WTC11 (cell line): ENCODE measurements around the gene KRT40. TPM values are rescaled to one million over a fixed set of nuclear protein-coding genes. Genes with fewer than 3 reads are reported as not detected.

Experiments used
- ATAC-seq: fragments of 200-7000 bp; cut with Tn5 transposase; 2 replicates; pipeline ENCODE4 v1.10.0; 2021; ENCODE audit warnings: mild to moderate bottlenecking, moderate library complexity
- CTCF ChIA-PET: fragments of 300-600 bp; sonication (Branson Sonifier 250); formaldehyde crosslinking; loops from one replicate; lab custom pipeline; 2021; ENCODE audit warnings: antibody characterized with exemption; lab: Charles Lee
- POLR2A ChIA-PET: fragments of 350-600 bp; sonication (Branson Sonifier 250); formaldehyde crosslinking; loops from one replicate; lab custom pipeline; 2021; ENCODE audit warnings: antibody characterized with exemption; lab: Charles Lee
- DNase-seq: peaks from one replicate; pipeline ENCODE4 v3.0.0; 2021; ENCODE audit warnings: low spot score
- H3K27ac Mint-ChIP-seq: 2 replicates; pipeline ENCODE4 v1.8.0; 2021; ENCODE audit warnings: mixed read lengths
- H3K27me3 Mint-ChIP-seq: 2 replicates; pipeline ENCODE4 v1.8.0; 2021; ENCODE audit warnings: low read depth, mild to moderate bottlenecking, moderate library complexity, mixed read lengths
- H3K36me3 Mint-ChIP-seq: 2 replicates; pipeline ENCODE4 v1.8.0; 2021; ENCODE audit warnings: mixed read lengths
- H3K4me1 Mint-ChIP-seq: 2 replicates; pipeline ENCODE4 v1.8.0; 2022; ENCODE audit warnings: mixed read lengths
- H3K4me3 Mint-ChIP-seq: 2 replicates; pipeline ENCODE4 v1.8.0; 2021; ENCODE audit warnings: mild to moderate bottlenecking, moderate library complexity, mixed read lengths
- H3K9me3 Mint-ChIP-seq: 2 replicates; pipeline ENCODE4 v1.8.0; 2021; ENCODE audit warnings: mixed read lengths
- ELF4 ChIP-seq: sonication (generic); formaldehyde crosslinking; IDR thresholded peaks from 2 replicates; pipeline ENCODE4 v1.8.1; 2022; ENCODE audit warnings: low read depth, mild to moderate bottlenecking, moderate library complexity, missing genetic modification reagents
- EMX1 ChIP-seq: fragments of 250-450 bp; sonication (Bioruptor Pico); IDR thresholded peaks from 2 replicates; pipeline ENCODE4 v1.8.0; 2021; ENCODE audit warnings: mild to moderate bottlenecking
- SMAD3 ChIP-seq: sonication (generic); formaldehyde crosslinking; IDR thresholded peaks from 2 replicates; pipeline ENCODE4 v1.8.0; 2022; ENCODE audit warnings: missing genetic modification reagents, mild to moderate bottlenecking, borderline replicate concordance
- ZNF219 ChIP-seq: sonication (generic); formaldehyde crosslinking; IDR thresholded peaks from 2 replicates; pipeline ENCODE4 v1.8.0; 2023; ENCODE audit warnings: missing genetic modification reagents, mild to moderate bottlenecking, borderline replicate concordance
- ZNF232 ChIP-seq: sonication (generic); formaldehyde crosslinking; IDR thresholded peaks from 2 replicates; pipeline ENCODE4 v1.8.0; 2022; ENCODE audit warnings: mild to moderate bottlenecking, missing genetic modification reagents
- ZNF671 ChIP-seq: fragments of 250-450 bp; sonication (Bioruptor Pico); IDR thresholded peaks from 2 replicates; pipeline ENCODE4 v1.8.0; 2021; ENCODE audit warnings: mild to moderate bottlenecking
- total RNA-seq: library from RNA; stranded (reverse); gene quantifications from 3 replicates; pipeline ENCODE4 v1.2.3, GENCODE V29; 2021
- TF ChIP-seq, protein P1 (sequence below): sonication (generic); formaldehyde crosslinking; IDR thresholded peaks from 2 replicates; pipeline ENCODE4 v1.8.1; 2023; ENCODE audit warnings: mild to moderate bottlenecking, missing genetic modification reagents
- TF ChIP-seq, protein P2 (sequence below): sonication (generic); formaldehyde crosslinking; IDR thresholded peaks from 2 replicates; pipeline ENCODE4 v1.8.0; 2023; ENCODE audit warnings: missing genetic modification reagents
- TF ChIP-seq, protein P3 (sequence below): sonication (generic); formaldehyde crosslinking; IDR thresholded peaks from 2 replicates; pipeline ENCODE4 v1.8.1; 2022; ENCODE audit warnings: low read depth, mild to moderate bottlenecking, moderate library complexity, missing genetic modification reagents, borderline replicate concordance
- TF ChIP-seq, protein P4 (sequence below): sonication (generic); formaldehyde crosslinking; IDR thresholded peaks from 2 replicates; pipeline ENCODE4 v1.8.1; 2022; ENCODE audit warnings: missing genetic modification reagents, borderline replicate concordance
- TF ChIP-seq, protein P5 (sequence below): sonication (generic); formaldehyde crosslinking; IDR thresholded peaks from 2 replicates; pipeline ENCODE4 v1.8.1; 2023; ENCODE audit warnings: mild to moderate bottlenecking, missing genetic modification reagents, moderate library complexity
- TF ChIP-seq, protein P6 (sequence below): sonication (generic); formaldehyde crosslinking; IDR thresholded peaks from 2 replicates; pipeline ENCODE4 v1.8.0; 2022; ENCODE audit warnings: mild to moderate bottlenecking, missing genetic modification reagents
- TF ChIP-seq, protein P7 (sequence below): sonication (generic); formaldehyde crosslinking; IDR thresholded peaks from 2 replicates; pipeline ENCODE4 v1.8.1; 2023; ENCODE audit warnings: mild to moderate bottlenecking, missing genetic modification reagents, borderline replicate concordance

Gene KRT40
- total RNA-seq, 1 experiment from 2014 or later: not detected

DNA sequence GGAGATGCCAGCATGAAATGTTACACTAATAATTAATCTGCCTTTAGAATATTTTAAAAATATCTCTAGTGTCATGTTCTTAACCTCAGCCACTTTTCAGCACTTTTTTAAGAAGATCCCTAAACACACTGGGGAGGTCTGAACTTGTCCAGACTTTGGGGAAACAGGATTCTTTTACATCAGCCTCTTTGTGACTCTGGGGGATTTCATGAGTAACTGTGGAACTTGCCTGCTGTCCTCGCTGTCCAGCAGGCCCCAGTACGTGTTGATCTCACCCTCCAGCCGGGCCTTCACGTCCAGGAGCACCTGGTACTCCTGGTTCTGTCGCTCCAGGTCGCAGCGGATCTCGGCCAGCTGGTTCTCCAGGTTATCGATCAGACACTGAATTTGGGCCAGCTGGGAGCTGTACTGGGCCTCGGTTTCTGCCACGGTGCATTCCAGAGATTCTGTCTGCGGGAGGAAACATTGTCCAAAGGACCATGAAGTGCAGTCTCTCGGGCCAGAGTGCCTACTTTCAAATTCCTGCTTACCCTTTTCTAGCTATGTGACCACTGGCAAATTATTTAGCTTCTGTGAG is 5.5 kb downstream of the KRT40 start (continued):
- TF ChIP-seq, protein P1, sequence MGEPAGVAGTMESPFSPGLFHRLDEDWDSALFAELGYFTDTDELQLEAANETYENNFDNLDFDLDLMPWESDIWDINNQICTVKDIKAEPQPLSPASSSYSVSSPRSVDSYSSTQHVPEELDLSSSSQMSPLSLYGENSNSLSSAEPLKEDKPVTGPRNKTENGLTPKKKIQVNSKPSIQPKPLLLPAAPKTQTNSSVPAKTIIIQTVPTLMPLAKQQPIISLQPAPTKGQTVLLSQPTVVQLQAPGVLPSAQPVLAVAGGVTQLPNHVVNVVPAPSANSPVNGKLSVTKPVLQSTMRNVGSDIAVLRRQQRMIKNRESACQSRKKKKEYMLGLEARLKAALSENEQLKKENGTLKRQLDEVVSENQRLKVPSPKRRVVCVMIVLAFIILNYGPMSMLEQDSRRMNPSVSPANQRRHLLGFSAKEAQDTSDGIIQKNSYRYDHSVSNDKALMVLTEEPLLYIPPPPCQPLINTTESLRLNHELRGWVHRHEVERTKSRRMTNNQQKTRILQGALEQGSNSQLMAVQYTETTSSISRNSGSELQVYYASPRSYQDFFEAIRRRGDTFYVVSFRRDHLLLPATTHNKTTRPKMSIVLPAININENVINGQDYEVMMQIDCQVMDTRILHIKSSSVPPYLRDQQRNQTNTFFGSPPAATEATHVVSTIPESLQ (CRISPR knock-in tag): no peak
- TF ChIP-seq, protein P2, sequence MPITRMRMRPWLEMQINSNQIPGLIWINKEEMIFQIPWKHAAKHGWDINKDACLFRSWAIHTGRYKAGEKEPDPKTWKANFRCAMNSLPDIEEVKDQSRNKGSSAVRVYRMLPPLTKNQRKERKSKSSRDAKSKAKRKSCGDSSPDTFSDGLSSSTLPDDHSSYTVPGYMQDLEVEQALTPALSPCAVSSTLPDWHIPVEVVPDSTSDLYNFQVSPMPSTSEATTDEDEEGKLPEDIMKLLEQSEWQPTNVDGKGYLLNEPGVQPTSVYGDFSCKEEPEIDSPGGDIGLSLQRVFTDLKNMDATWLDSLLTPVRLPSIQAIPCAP (CRISPR knock-in tag): no peak

DNA sequence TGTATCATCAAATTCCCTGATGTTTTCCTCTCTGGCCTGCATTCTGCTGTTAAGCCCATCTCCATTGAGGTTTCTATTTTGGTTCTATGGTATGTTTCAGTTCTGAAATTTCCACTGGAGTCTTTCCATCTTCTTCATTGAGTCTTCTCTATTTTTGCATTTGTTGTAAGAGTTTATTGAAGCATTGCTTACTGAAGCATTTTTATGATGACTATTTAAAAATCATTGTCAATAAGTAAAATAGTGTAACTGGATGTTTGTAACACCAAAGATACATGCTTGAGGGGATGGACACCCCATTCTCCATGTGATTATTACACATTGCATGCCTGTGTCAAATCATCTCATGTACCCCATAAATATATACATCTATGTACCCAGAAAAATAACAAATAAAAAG is 8.6 kb downstream of the KRT40 start:
- CTCF ChIA-PET: no interaction called here
- H3K4me1 Mint-ChIP-seq: peaks cover 9% of the 10 kb centered on the region
- no peak overlapping the region for H3K4me3 Mint-ChIP-seq
- peaks cover 2% of the 10 kb centered on the region; the same call in 1 of the 2 replicates for H3K9me3 Mint-ChIP-seq
- no peaks in the 10 kb centered on the region for H3K27me3 Mint-ChIP-seq
- POLR2A ChIA-PET: no interaction called here
- no peaks in the 10 kb centered on the region for H3K36me3 Mint-ChIP-seq
- no peak overlapping the region for H3K27ac Mint-ChIP-seq
- DNase-seq: no peak
- no peak for TF ChIP-seq ZNF232 (CRISPR knock-in tag)
- TF ChIP-seq ZNF219: no peak
- TF ChIP-seq, protein P3, sequence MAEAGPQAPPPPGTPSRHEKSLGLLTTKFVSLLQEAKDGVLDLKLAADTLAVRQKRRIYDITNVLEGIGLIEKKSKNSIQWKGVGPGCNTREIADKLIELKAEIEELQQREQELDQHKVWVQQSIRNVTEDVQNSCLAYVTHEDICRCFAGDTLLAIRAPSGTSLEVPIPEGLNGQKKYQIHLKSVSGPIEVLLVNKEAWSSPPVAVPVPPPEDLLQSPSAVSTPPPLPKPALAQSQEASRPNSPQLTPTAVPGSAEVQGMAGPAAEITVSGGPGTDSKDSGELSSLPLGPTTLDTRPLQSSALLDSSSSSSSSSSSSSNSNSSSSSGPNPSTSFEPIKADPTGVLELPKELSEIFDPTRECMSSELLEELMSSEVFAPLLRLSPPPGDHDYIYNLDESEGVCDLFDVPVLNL (CRISPR knock-in tag): no peak
- TF ChIP-seq EMX1 (CRISPR knock-in tag): no peak
- no peak for TF ChIP-seq SMAD3 (CRISPR knock-in tag)
- TF ChIP-seq, protein P4, sequence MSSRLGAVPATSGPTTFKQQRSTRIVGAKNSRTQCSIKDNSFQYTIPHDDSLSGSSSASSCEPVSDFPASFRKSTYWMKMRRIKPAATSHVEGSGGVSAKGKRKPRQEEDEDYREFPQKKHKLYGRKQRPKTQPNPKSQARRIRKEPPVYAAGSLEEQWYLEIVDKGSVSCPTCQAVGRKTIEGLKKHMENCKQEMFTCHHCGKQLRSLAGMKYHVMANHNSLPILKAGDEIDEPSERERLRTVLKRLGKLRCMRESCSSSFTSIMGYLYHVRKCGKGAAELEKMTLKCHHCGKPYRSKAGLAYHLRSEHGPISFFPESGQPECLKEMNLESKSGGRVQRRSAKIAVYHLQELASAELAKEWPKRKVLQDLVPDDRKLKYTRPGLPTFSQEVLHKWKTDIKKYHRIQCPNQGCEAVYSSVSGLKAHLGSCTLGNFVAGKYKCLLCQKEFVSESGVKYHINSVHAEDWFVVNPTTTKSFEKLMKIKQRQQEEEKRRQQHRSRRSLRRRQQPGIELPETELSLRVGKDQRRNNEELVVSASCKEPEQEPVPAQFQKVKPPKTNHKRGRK (CRISPR knock-in tag): no peak
- no peak for TF ChIP-seq ZNF671 (CRISPR knock-in tag)
- TF ChIP-seq, protein P5, sequence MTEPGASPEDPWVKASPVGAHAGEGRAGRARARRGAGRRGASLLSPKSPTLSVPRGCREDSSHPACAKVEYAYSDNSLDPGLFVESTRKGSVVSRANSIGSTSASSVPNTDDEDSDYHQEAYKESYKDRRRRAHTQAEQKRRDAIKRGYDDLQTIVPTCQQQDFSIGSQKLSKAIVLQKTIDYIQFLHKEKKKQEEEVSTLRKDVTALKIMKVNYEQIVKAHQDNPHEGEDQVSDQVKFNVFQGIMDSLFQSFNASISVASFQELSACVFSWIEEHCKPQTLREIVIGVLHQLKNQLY: no peak
- TF ChIP-seq, all 79 proteins: peak for 0
- no peak for ATAC-seq

DNA sequence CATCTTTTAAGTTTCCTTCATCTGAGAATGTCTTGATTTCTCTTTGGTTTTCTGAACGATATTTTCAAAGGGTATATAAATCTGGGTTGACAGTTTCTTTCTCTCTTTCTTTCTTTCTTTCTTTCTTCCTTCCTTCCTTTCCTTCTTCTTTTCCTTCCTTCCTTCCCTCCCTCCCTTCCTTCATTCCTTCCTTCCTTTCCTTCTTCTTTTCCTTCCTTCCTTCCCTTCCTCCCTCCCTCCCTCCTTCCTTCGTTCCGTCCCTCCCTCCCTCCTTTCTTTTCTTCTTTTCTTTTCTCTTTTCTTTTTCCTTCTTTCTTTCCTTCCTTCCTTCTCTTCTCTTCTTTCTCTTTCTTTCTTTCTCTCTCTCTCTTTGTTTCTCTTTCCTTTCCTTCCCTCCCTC is 9.8 kb downstream of the KRT40 start:
- Mint-ChIP-seq H3K36me3 (no peaks in the 10 kb centered on the region), H3K4me3 (no peak overlapping the region), H3K9me3 (peaks cover 4% of the 10 kb centered on the region; the same call in 1 of the 2 replicates), H3K27me3 (no peaks in the 10 kb centered on the region), H3K27ac (no peak overlapping the region), H3K4me1 (peaks cover under 1% of the 10 kb centered on the region; the same call in 1 of the 2 replicates)
- no peak for TF ChIP-seq ZNF219
- TF ChIP-seq, protein P4 (CRISPR knock-in tag): 0 out of 2 replicates have a peak, but pooled peaks have one; percentile 36
- ChIA-PET CTCF (no interaction called here), POLR2A (no interaction called here)
- ATAC-seq: no peak
- DNase-seq: no peak

DNA sequence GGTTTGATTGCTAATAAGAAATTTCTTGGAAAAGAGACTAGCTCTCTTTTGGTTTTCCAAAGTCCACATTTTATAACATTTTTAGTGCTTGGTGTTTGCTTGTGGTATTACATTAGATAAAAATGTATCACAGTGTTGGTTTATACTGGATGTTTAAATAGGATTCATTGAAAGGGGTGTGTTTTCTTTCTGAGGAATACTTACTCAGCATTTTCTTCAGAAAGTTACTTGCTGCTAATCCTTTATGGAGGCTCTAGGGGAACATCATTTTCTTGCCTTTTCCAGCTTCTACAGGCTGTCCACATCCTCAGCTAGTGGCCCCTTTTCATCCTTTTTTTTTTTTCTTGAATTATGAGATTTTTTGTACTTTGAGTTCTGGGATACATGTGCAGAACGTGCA is 16.5 kb downstream of the KRT40 start:
- ChIA-PET CTCF (interaction anchor here (0.9 kb wide), 1 partner anchor 355 kb away, joined by 3 read pairs; no protein-coding TSS in a partner anchor), POLR2A (no interaction called here)
- no peak for ATAC-seq
- Mint-ChIP-seq H3K36me3 (no peaks in the 10 kb centered on the region), H3K4me1 (no peaks in the 10 kb centered on the region), H3K27ac (no peak overlapping the region), H3K9me3 (peaks cover 11% of the 10 kb centered on the region), H3K4me3 (no peak overlapping the region), H3K27me3 (no peaks in the 10 kb centered on the region)
- DNase-seq: no peak
- TF ChIP-seq, protein P6, sequence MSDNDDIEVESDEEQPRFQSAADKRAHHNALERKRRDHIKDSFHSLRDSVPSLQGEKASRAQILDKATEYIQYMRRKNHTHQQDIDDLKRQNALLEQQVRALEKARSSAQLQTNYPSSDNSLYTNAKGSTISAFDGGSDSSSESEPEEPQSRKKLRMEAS: no peak
- TF ChIP-seq, protein P2 (CRISPR knock-in tag): no peak
- TF ChIP-seq, protein P7, sequence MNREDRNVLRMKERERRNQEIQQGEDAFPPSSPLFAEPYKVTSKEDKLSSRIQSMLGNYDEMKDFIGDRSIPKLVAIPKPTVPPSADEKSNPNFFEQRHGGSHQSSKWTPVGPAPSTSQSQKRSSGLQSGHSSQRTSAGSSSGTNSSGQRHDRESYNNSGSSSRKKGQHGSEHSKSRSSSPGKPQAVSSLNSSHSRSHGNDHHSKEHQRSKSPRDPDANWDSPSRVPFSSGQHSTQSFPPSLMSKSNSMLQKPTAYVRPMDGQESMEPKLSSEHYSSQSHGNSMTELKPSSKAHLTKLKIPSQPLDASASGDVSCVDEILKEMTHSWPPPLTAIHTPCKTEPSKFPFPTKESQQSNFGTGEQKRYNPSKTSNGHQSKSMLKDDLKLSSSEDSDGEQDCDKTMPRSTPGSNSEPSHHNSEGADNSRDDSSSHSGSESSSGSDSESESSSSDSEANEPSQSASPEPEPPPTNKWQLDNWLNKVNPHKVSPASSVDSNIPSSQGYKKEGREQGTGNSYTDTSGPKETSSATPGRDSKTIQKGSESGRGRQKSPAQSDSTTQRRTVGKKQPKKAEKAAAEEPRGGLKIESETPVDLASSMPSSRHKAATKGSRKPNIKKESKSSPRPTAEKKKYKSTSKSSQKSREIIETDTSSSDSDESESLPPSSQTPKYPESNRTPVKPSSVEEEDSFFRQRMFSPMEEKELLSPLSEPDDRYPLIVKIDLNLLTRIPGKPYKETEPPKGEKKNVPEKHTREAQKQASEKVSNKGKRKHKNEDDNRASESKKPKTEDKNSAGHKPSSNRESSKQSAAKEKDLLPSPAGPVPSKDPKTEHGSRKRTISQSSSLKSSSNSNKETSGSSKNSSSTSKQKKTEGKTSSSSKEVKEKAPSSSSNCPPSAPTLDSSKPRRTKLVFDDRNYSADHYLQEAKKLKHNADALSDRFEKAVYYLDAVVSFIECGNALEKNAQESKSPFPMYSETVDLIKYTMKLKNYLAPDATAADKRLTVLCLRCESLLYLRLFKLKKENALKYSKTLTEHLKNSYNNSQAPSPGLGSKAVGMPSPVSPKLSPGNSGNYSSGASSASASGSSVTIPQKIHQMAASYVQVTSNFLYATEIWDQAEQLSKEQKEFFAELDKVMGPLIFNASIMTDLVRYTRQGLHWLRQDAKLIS (CRISPR knock-in tag): no peak
- no peak for TF ChIP-seq ELF4 (CRISPR knock-in tag)
